ENCODE data around the gene SLC30A2. TPM values are rescaled to one million over a fixed set of nuclear protein-coding genes. Genes with fewer than 3 reads are reported as not detected.

The SLC30A2 gene
- total RNA-seq, 2 donors from 2014 or later, result not detected

- ATAC-seq (ENCODE audit: insufficient number of reproducible peaks, low FRiP score, low read depth) (no peak), DNase-seq (ENCODE audit: low spot score) (no peak)
- no peaks in the 10 kb centered on the region for H3K9me3 ChIP-seq
- no peaks in the 10 kb centered on the region for H3K36me3 ChIP-seq
- no peaks in the 10 kb centered on the region for H3K27me3 ChIP-seq (replicated peaks; ENCODE audit: insufficient read depth)
- H3K4me1 ChIP-seq (ENCODE audit: control insufficient read depth in 1 of 2, low read depth in 2 of 2), result peaks cover 6 to 28% of the 10 kb centered on the region in 2 donors
- no peak overlapping the region for H3K27ac ChIP-seq
- no peak for TF ChIP-seq CTCF (IDR thresholded peaks at IDR 0.05)
- no peak overlapping the region for H3K4me3 ChIP-seq
These were observed 28.3 kb downstream of the SLC30A2 start for GRCh38 chr1:26017606-26018005.

DNA sequence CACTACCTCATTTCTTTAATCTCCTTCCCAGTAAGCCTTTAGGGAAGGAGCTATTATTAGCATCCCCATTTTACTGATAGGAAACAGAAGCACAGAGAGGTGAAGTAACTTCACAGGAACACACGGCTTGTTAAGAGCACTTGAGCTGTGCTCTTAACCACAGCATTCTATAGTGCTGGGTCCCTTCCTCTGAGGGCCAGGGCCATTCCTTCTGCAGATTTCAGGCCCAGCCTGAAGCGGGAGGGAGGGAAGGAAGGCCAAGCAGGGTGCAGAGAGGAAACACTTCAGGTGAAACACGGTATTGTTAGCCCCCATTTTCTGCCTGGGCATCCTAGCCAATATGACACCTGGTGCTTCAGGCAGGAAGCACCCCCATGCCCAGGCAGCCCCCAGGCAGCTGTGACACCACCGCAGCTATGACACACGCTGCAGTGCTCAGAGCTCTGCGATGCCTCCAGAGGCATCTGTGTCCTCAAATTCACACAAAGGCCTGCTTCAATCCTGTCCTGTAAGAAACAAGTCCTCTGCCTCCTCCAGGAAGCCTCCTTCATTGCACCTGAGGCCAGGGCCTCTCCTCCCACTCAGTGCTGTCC is 28.9 kb downstream of the SLC30A2 start:
- Histone ChIP-seq H3K4me1 (ENCODE audit: control insufficient read depth in 1 of 2, low read depth in 2 of 2) (peaks cover 6 to 23% of the 10 kb centered on the region in 2 donors), H3K27me3 (replicated peaks; ENCODE audit: insufficient read depth) (no peaks in the 10 kb centered on the region), H3K36me3 (no peaks in the 10 kb centered on the region), H3K27ac (no peak overlapping the region), H3K4me3 (no peak overlapping the region), H3K9me3 (no peaks in the 10 kb centered on the region)
- DNase-seq (ENCODE audit: low spot score) (no peak), ATAC-seq (ENCODE audit: insufficient number of reproducible peaks, low FRiP score, low read depth) (no peak)
- no peak for TF ChIP-seq CTCF (IDR thresholded peaks at IDR 0.05)

DNA sequence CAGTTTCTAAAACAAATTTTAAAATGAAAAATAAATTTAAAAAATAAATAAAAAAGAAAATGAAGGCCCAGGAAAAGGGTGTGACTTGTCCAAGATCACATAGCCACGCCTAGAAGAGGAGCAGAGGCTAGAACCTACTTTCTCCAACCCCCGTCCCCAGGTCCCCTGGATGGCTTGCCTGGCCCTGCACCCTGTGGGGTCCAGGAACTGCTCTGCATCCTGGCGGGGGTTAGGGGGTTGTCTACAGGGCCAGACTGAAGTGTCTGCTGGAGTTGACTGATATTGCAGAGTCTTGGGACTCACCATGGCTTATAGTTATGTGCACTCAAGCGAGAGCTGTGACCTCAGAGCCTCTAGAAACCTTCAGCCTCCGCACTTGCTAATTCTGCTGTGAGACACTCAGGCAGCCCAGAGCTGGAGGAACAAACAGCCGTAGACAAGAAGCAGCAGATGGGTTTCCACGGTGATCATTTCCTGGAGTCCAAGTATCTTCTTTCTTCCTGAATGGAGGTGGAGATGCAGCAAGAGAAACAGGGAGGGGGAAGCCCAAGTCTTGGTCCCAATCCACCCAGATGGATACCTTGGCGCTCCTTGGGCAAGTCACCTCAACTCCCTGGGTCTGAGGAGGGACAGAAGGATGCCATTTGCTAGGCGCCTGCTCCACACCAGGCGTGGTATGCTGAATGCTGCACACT is 29.5 kb downstream of the SLC30A2 start:
- no peak for ATAC-seq (ENCODE audit: insufficient number of reproducible peaks, low FRiP score, low read depth)
- H3K27ac ChIP-seq, result no peak overlapping the region

GRCh38 chr1:26015358-26015757 is 30.6 kb downstream of the SLC30A2 start:
- no peak overlapping the region for H3K27ac ChIP-seq
- H3K4me3 ChIP-seq, result no peak overlapping the region
- no peak for TF ChIP-seq CTCF (IDR thresholded peaks at IDR 0.05)
- no peaks in the 10 kb centered on the region for H3K27me3 ChIP-seq (replicated peaks; ENCODE audit: insufficient read depth)
- DNase-seq (ENCODE audit: low spot score), result no peak
- H3K36me3 ChIP-seq, result no peaks in the 10 kb centered on the region
- ATAC-seq (ENCODE audit: insufficient number of reproducible peaks, low FRiP score, low read depth), result no peak
- peaks cover 0 to 6% of the 10 kb centered on the region in 2 donors for H3K4me1 ChIP-seq (ENCODE audit: control insufficient read depth in 1 of 2, low read depth in 2 of 2)
- H3K9me3 ChIP-seq, result no peaks in the 10 kb centered on the region

More for the DNA sequence above, 29.5 kb downstream of the SLC30A2 start:
- Histone ChIP-seq H3K36me3 (no peaks in the 10 kb centered on the region), H3K9me3 (no peaks in the 10 kb centered on the region), H3K27me3 (replicated peaks; ENCODE audit: insufficient read depth) (no peaks in the 10 kb centered on the region), H3K4me3 (no peak overlapping the region), H3K4me1 (ENCODE audit: control insufficient read depth in 1 of 2, low read depth in 2 of 2) (peaks cover 0 to 16% of the 10 kb centered on the region in 2 donors)
- TF ChIP-seq CTCF (IDR thresholded peaks at IDR 0.05), result no peak
- no peak for DNase-seq (ENCODE audit: low spot score)

DNA sequence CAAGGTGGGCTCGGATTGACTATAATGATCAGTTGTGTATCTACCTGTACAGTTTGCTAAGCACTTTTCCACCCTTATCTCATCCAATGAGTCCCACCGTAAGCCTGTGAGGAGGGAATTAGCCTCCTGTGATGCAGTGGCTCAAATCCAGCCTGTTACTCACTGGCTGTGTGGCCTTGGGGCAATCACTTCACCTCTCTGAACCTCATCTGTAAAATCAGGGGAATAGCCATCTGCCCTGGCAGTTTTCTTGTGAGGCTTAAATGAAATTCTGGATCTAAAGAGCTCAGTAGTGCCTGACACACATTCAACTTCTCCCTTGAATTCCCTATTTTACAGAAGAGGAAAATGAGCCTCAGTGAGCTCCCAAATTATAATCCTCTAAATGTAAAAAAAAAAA is 31.7 kb downstream of the SLC30A2 start:
- Histone ChIP-seq H3K4me1 (ENCODE audit: control insufficient read depth in 1 of 2, low read depth in 2 of 2) (no peaks in the 10 kb centered on the region), H3K4me3 (no peak overlapping the region), H3K9me3 (no peaks in the 10 kb centered on the region), H3K36me3 (no peaks in the 10 kb centered on the region), H3K27ac (no peak overlapping the region), H3K27me3 (replicated peaks; ENCODE audit: insufficient read depth) (no peaks in the 10 kb centered on the region)
- no peak for DNase-seq (ENCODE audit: low spot score)
- no peak for ATAC-seq (ENCODE audit: insufficient number of reproducible peaks, low FRiP score, low read depth)
- TF ChIP-seq CTCF (IDR thresholded peaks at IDR 0.05), result no peak
